Measurements from ENCODE around the gene SNTG2. TPM values are rescaled to one million over a fixed set of nuclear protein-coding genes. Genes with fewer than 3 reads are reported as not detected.

Gene SNTG2
- polyA plus RNA-seq, 1 donor: 0.46 TPM

GRCh38 chr2:951224-952006 is 766 bp downstream of the SNTG2 start:
- no peak for DNase-seq (ENCODE audit: low read depth)

DNA sequence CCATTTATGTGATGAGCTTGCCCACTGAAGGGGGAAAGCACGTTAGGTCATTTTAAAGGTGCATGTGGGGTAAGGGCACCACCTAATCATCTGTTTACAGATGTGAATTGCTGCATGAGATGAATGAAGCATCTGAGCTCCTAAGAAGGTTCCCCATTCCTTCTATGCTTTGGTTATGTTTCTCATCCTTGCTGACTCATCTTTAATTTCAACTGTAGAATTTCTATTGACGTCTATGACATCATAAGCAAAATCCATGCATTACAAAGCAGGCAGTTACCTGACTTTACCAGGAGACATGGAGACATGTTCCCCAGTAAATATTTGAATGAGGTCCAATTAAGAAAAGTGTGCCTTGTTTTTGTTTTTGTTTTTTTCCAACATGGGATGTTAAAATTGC is 2.8 kb downstream of the SNTG2 start:
- no peak for DNase-seq (ENCODE audit: low read depth)

DNA sequence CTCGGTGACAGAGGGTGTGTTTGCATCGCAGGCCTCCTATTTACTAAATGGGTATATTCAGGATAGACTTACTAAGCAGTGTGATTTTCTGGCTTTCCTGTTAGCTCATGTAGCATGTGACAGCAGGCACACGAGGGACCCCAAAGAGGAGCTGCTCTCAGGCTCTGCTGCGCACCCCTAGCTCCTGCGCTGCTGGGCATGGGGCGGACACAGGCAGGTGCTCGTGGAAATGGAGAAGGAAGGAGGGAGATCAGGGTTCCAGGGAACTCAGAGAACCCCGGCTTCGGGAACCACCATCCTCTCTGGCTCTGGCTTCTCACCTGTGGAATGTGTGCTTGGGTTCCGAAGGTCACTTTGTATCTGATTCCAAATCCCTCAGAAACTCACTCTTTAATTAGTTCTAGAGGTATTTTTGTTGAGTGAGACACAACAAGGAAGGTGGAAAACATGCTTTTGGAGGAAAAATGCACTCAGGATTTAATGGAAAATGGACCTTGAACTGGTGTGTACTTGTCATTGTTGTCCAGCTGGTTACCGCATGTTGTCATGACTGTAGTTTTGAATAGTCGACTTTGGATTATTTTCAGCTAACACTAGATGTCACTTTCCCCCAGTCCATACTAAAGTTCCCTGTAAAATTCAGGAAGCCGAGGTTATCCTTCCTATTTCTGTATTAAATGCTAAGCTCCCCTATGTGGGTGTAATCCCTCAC is 3.5 kb downstream of the SNTG2 start:
- DNase-seq (ENCODE audit: low read depth): peak; percentile 17

GRCh38 chr2:954687-955000 is 4.0 kb downstream of the SNTG2 start:
- no peak for DNase-seq (ENCODE audit: low read depth)

GRCh38 chr2:955829-956731 is 5.4 kb downstream of the SNTG2 start:
- DNase-seq (ENCODE audit: low read depth): no peak

GRCh38 chr2:959457-959856 is 8.8 kb downstream of the SNTG2 start:
- no peak for DNase-seq (ENCODE audit: low read depth)

DNA sequence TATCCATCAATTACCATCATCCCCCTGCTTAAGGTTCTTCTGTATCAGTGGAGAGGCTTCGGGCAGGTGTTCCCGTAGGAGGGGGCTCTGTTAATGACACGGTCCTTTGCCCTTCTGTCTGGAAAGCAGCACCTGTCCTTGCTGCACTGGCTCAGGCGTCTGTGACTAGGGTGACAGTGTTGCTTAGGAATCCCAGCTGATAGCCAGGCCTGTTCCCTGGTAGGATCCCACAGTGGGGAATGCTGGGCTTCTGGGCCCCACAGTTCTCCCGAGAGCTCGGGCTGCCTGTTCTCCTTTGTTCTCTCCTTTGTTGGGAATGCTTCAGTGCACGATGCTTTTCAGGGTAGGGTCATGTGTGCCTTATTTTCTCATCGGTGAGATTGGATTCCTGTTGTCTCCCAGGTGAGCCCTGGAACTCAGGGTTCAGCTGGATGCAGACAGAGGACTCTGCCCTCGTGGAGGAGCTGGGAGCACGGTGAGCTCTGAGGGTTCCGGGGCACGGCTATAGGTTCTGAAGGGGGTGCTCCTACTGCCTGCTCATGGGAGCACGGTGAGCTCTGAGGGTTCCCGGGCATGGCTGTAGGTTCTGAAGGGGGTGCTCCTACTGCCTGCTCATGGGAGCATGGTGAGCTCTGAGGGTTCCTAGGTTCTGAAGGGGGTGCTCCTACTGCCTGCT is 9.6 kb downstream of the SNTG2 start:
- no peak for DNase-seq (ENCODE audit: low read depth)

DNA sequence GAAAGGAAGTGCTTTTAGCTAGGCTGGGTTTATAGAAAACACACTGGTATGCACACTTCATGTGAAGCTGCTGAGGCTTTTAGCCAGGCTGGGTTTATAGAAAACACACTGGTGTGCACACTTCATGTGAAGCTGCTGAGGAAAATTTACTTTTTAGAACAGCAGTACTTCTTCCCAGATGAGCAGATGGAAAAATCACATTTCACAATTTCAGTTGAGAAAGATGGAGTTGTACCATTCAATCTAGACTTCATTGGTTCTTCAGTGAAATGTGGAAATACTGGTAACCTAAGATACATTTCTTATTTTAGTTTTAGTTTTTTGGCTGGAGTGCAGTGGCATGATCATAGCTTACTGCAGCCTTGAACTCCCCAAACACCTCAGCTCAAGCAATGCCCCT is 11.1 kb downstream of the SNTG2 start:
- DNase-seq (ENCODE audit: low read depth): no peak

DNA sequence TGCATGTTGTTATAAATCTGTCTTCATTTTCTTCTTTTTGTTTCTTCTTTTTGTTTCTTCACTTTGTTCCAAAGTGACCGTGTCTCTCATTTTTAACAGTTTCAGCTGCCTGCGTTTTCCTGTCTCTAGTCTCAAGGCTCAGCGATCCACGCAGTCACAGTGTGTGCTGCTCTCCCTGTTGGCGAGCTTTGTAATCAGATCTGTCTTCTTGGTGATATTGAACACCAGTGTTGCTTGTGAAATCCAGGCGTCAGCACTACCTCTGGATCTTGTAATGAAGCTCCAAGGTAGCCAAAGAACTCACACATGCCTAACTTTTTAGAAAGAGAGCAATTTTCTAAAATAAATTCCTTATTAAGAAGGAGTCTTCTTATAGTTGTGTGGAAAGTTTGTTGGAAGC is 13.2 kb downstream of the SNTG2 start:
- DNase-seq (ENCODE audit: low read depth): no peak

GRCh38 chr2:964562-964961 is 13.9 kb downstream of the SNTG2 start:
- DNase-seq (ENCODE audit: low read depth): no peak

- DNase-seq (ENCODE audit: low read depth): no peak
These were observed 15.0 kb downstream of the SNTG2 start for GRCh38 chr2:965640-966147.

DNA sequence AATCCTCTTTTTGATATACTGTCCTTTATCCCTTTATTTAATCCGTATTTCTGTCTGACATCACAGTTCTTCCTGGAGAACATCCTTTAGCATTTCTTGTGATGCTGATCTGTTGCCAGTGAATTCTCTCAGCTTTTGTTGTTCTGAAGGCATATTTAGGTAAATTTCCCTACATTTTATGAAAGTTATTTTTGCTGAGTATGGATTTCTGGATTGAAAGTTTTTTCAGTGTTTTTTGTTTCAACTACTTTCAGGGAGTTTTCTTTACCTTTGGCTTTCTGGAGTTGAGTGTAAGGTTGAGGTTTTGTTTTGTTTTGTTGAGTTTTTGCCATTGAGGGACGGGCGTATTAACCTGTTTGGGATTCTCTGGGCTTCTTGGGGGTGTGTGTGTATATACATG is 22.5 kb downstream of the SNTG2 start:
- no peak for DNase-seq (ENCODE audit: low read depth)

DNA sequence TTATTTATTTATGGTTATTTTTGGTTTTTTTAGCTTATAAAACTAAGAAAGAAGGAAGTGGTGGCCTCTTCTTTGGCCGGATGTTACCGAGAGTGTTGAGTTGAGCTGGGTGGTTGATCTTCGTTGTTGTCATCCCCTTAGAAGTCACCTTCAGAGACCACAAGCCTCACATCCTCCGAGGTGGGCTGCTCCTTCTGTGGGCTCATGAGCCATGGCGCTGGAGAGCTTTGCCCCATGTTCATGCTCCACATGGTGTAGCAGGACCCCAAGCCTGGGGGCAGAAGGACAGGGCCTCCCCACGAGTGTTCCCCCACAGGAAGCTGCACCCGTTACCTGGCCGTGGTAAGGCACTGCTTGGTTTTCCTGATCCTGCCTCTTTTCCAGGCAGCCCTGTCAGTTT is 23.4 kb downstream of the SNTG2 start:
- no peak for DNase-seq (ENCODE audit: low read depth)

DNA sequence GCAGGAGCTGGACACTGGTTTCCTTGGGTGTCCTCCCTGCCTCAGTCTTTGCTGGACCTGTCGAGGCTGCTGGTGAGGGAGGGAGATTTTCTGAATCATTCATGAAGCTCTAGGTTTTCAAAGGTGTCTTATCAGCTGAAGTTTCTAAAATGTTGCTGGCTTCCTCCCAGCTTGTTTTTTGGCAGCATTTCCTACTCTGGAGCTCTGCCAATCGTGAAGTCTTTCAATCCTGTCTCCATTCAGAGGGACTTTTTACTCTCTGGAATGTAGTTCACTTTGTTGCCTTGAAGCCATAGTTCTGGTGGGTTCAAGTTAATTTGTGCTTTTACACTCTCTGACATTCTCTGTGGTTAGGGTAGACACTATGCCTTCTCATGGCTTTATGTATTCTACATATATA is 23.9 kb downstream of the SNTG2 start:
- DNase-seq (ENCODE audit: low read depth): peak; percentile 8

DNA sequence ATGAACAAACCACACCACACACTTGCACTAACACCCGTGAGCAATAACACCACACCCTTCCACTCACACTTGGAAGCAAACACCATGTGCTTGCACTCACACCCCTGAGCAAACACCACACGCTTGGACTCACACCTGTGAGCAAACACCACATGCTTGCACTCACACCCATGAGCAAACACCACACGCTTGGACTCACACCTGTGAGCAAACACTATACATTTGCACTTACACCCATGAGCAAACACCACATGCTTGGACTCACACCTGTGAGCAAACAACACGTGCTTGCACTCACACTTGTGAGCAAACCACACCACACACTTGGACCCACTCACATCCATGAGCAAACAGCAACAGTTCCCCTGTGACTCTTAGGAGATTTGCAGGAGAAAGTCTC is 24.4 kb downstream of the SNTG2 start:
- DNase-seq (ENCODE audit: low read depth): no peak

GRCh38 chr2:979069-979928 is 28.6 kb downstream of the SNTG2 start:
- DNase-seq (ENCODE audit: low read depth): no peak

DNA sequence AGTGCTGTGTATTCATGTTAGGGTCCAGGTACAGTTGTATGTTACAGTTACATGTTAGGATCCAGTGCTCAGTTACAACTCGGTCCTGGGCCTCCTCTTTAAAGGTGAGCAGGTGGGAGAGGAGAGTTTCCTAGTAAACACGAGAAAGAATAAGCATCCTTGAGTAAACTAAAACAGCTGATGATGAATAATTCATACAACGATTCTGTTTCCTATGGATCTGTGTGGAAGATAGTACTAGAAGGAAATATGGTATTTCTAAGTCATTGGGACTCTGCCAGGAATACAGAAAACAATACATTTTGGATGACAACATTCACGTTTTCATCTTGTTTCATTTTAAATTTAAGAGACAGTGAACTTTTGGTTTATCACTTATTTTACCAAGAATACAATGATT is 29.5 kb downstream of the SNTG2 start:
- no peak for DNase-seq (ENCODE audit: low read depth)

GRCh38 chr2:981258-981657 is 30.6 kb downstream of the SNTG2 start:
- DNase-seq (ENCODE audit: low read depth): no peak

DNA sequence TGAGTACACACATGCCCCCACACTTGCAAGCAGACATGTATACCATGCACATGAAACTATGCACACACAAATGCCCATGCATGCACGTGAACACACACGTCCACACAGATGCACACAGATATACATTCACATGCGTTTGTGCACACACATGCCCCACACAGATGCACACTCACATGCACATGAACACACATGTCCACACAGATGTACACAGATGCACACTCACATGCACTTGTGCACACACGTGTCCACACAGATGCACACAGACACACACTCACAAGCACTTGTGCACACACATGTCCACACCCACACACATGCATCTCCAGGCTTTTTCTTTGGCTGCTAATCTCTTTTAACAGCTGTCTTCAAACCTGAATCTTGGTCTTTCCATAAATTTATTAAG is 31.1 kb downstream of the SNTG2 start:
- DNase-seq (ENCODE audit: low read depth): no peak

- no peak for DNase-seq (ENCODE audit: low read depth)
These were observed 34.8 kb downstream of the SNTG2 start for GRCh38 chr2:985317-985898.

Measured in forelimb muscle (tissue), 1 donor.